Stimulated activated naive CD8-positive, alpha-beta T cell treated with anti-CD3 and anti-CD28 coated beads, Interleukin-15, amount 100 ng/mL, for 72 hours (primary cell): ENCODE measurements around the gene IL17RA.
A peak's percentile ranks its signal among the peaks of the same experiment; 100 is the strongest.

Experiments used
- ATAC-seq: fragments of 150-1000 bp; cut with Tn5 transposase; 2 replicates; pipeline ENCODE4 v1.10.0; 2021; ENCODE audit warnings: mild to moderate bottlenecking, moderate library complexity
- DNase-seq, 2 donors: peaks; one replicate each; pipeline ENCODE4 v3.0.0; 2021 to 2022
- H3K27ac Mint-ChIP-seq, 2 donors: one replicate each; pipeline ENCODE4 v1.8.0; 2022; ENCODE audit warnings: mild to moderate bottlenecking in 2 of 2, mixed read lengths in 2 of 2, moderate library complexity in 2 of 2
- H3K27me3 Mint-ChIP-seq: one replicate; pipeline ENCODE4 v1.8.0; 2022; ENCODE audit warnings: mixed read lengths
- H3K4me1 Mint-ChIP-seq: one replicate; pipeline ENCODE4 v1.8.0; 2022; ENCODE audit warnings: mild to moderate bottlenecking, mixed read lengths
- H3K4me3 Mint-ChIP-seq, 2 donors: one replicate each; pipeline ENCODE4 v1.8.0; 2022; ENCODE audit warnings: mild to moderate bottlenecking in 2 of 2, mixed read lengths in 2 of 2, moderate library complexity in 1 of 2
- H3K9me3 Mint-ChIP-seq, 2 donors: one replicate each; pipeline ENCODE4 v1.8.0; 2022; ENCODE audit warnings: mixed read lengths in 2 of 2

Gene IL17RA

DNA sequence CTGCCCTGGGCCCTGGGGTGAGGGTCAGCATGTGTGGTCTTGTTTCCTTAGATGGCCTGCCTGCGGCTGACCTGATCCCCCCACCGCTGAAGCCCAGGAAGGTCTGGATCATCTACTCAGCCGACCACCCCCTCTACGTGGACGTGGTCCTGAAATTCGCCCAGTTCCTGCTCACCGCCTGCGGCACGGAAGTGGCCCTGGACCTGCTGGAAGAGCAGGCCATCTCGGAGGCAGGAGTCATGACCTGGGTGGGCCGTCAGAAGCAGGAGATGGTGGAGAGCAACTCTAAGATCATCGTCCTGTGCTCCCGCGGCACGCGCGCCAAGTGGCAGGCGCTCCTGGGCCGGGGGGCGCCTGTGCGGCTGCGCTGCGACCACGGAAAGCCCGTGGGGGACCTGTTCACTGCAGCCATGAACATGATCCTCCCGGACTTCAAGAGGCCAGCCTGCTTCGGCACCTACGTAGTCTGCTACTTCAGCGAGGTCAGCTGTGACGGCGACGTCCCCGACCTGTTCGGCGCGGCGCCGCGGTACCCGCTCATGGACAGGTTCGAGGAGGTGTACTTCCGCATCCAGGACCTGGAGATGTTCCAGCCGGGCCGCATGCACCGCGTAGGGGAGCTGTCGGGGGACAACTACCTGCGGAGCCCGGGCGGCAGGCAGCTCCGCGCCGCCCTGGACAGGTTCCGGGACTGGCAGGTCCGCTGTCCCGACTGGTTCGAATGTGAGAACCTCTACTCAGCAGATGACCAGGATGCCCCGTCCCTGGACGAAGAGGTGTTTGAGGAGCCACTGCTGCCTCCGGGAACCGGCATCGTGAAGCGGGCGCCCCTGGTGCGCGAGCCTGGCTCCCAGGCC is 23.7 kb downstream of the IL17RA start:
- no peak overlapping the region for H3K27ac Mint-ChIP-seq

DNA sequence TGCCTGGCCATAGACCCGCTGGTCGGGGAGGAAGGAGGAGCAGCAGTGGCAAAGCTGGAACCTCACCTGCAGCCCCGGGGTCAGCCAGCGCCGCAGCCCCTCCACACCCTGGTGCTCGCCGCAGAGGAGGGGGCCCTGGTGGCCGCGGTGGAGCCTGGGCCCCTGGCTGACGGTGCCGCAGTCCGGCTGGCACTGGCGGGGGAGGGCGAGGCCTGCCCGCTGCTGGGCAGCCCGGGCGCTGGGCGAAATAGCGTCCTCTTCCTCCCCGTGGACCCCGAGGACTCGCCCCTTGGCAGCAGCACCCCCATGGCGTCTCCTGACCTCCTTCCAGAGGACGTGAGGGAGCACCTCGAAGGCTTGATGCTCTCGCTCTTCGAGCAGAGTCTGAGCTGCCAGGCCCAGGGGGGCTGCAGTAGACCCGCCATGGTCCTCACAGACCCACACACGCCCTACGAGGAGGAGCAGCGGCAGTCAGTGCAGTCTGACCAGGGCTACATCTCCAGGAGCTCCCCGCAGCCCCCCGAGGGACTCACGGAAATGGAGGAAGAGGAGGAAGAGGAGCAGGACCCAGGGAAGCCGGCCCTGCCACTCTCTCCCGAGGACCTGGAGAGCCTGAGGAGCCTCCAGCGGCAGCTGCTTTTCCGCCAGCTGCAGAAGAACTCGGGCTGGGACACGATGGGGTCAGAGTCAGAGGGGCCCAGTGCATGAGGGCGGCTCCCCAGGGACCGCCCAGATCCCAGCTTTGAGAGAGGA is 24.5 kb downstream of the IL17RA start:
- Mint-ChIP-seq H3K27me3 (no peaks in the 10 kb centered on the region), H3K4me3 (no peak overlapping the region), H3K27ac (peak overlapping the region in 1 of 2 donors; percentile 41), H3K9me3 (no peaks in the 10 kb centered on the region), H3K4me1 (peaks cover 41% of the 10 kb centered on the region)
- ATAC-seq, result no peak
- DNase-seq, result no peak

More for the DNA sequence above, 23.7 kb downstream of the IL17RA start:
- H3K27me3 Mint-ChIP-seq, result no peaks in the 10 kb centered on the region
- peaks cover 39% of the 10 kb centered on the region for H3K4me1 Mint-ChIP-seq
- no peaks in the 10 kb centered on the region for H3K9me3 Mint-ChIP-seq
- DNase-seq (no peak), ATAC-seq (no peak)
- no peak overlapping the region for H3K4me3 Mint-ChIP-seq

DNA sequence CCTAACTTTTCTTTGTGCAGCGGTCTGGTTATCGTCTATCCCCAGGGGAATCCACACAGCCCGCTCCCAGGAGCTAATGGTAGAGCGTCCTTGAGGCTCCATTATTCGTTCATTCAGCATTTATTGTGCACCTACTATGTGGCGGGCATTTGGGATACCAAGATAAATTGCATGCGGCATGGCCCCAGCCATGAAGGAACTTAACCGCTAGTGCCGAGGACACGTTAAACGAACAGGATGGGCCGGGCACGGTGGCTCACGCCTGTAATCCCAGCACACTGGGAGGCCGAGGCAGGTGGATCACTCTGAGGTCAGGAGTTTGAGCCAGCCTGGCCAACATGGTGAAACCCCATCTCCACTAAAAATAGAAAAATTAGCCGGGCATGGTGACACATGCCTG is 25.2 kb downstream of the IL17RA start:
- Mint-ChIP-seq H3K27ac (no peak overlapping the region), H3K4me3 (no peak overlapping the region), H3K9me3 (no peaks in the 10 kb centered on the region), H3K27me3 (no peaks in the 10 kb centered on the region), H3K4me1 (peaks cover 48% of the 10 kb centered on the region)
- DNase-seq, result no peak
- no peak for ATAC-seq

DNA sequence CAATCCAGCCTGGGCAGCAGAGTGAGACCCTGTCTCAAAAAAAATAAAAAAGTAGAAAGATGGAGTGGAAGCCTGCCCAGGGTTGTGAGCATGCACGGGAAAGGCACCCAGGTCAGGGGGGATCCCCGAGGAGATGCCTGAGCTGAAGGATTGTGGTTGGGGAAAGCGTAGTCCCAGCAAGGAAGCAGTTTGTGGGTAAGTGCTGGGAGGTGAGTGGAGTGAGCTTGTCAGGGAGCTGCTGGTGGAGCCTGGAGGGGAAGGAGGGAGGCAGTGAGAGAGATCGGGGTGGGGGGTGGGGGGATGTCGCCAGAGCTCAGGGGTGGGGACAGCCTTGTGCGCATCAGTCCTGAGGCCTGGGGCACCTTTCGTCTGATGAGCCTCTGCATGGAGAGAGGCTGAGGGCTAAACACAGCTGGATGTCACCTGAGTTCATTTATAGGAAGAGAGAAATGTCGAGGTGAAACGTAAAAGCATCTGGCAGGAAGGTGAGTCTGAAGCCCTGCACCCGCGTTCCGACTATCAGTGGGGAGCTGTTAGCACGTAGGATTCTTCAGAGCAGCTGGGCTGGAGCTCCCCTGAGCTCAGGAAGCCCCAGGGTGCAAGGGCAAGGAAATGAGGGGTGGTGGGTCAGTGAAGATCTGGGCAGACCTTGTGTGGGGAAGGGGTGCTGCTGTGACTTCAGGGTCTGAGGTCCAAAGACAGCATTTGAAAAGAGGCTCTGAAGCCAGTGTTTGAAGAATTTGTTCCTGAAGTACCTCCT is 26.2 kb downstream of the IL17RA start:
- Mint-ChIP-seq H3K4me3 (no peak overlapping the region), H3K4me1 (peaks cover 51% of the 10 kb centered on the region), H3K27me3 (no peaks in the 10 kb centered on the region), H3K27ac (peak overlapping the region in 1 of 2 donors; percentile 44), H3K9me3 (no peaks in the 10 kb centered on the region)
- ATAC-seq (no peak), DNase-seq (no peak)

DNA sequence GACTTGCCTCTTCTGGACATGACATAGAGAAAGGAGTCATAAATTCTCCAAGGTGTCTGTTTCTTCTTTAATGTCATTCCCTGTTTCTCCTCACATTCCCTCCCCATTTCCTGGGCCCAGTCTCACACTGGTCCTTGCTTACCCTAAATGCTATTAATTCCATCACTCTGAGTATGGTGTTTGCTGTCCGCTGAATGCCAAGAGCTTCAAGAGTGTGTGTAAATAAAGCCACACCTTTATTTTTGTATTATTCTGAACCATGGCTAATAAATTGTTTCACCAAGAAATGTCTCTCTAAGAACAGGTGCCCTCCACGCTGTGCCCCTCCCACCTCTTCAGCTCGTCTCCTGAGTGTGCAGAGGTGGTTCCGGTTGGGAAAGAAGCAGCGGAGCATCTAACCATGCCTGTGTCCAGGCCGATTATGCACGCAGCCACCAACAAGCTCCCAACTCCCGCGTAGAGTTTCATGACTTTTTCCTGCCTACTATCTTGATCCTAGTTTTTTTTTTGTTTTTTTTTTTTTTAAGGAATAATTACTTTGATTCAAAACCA is 27.8 kb downstream of the IL17RA start:
- no peaks in the 10 kb centered on the region for H3K9me3 Mint-ChIP-seq
- peaks cover 51% of the 10 kb centered on the region for H3K4me1 Mint-ChIP-seq
- H3K27me3 Mint-ChIP-seq, result no peaks in the 10 kb centered on the region
- H3K27ac Mint-ChIP-seq, result no peak overlapping the region
- DNase-seq (no peak), ATAC-seq (no peak)
- no peak overlapping the region for H3K4me3 Mint-ChIP-seq

DNA sequence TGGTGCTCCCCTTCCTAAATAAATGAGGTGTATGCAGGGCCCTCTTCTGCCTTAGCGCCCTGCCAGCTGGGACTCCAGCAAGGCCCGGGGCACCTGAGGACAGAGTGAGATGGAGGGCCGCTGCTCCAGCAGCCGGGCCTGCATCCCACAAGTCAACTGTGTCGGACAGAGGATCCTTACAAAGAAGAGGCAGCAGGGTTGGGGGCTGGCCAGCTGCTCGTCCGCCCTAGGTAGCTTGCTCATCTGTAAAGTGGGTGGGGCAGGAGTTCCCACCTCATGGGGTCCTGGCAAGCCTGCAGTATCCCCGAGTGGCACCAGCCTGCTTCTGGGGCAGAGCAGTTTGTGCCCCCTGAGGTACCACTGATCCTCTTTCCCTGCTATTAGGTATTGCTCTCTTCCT is 28.8 kb downstream of the IL17RA start:
- Mint-ChIP-seq H3K9me3 (no peaks in the 10 kb centered on the region), H3K4me3 (no peak overlapping the region), H3K4me1 (peaks cover 56% of the 10 kb centered on the region)

DNA sequence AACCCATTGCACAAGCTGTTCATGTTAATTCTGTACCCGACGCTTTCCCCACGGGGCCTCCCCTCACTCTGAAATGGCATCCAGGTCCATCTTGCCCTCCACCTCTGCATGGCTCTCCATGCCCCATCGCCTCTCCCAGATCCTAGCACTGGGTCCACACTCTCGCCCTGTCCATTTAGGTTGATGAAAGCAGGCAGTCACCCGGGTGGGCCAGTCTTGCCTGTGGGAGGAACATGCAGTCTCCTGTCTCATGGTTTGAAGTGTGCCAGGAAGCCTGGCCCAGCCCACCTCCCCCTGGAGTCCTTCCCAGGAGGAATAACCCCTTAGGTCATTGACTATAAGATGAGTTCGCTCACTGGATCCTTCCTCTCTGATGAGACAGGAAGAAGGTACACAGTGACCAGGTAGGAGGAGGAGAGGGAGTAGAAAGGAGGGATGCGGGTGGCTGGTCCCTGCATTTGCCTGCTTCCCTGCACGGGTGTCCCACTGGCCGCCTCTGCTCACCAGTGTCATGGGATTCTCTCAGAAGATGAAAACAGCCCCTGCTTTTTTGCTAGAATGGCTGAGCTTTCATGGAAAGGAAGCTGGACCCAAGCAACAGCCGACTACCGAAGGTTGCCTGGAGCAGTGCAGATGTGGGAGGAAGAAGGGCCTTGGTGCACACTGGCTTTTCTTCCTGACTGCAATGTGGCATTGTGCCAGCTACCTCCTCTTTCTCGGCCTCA is 29.5 kb downstream of the IL17RA start:
- Mint-ChIP-seq H3K4me3 (no peak overlapping the region), H3K27me3 (peaks cover 11% of the 10 kb centered on the region), H3K9me3 (no peaks in the 10 kb centered on the region), H3K4me1 (peaks cover 64% of the 10 kb centered on the region), H3K27ac (peak overlapping the region in 1 of 2 donors; percentile 77)
- DNase-seq (no peak), ATAC-seq (no peak)

More for the DNA sequence above, 28.8 kb downstream of the IL17RA start:
- H3K27ac Mint-ChIP-seq, result no peak overlapping the region
- H3K27me3 Mint-ChIP-seq, result peaks cover 3% of the 10 kb centered on the region
- ATAC-seq (no peak), DNase-seq (no peak)

DNA sequence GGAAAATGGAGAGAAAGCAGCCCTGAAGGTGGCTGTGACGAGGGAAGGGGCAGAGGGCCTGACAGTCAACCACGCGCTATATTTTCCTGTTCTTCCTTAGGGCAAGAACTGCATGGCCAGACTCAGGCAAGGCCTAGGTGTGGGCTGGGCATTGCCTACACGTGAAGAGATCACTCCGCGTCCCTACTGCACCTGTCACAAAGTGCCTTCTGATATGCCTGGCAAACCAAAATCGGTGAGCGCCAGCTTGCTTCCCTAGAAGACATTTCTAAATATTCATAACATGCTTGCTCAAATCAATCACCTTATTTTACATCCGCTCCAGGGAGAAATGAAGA is 30.1 kb downstream of the IL17RA start:
- Mint-ChIP-seq H3K4me3 (no peak overlapping the region), H3K27ac (peak overlapping the region in 1 of 2 donors; percentile 77), H3K27me3 (peaks cover 16% of the 10 kb centered on the region), H3K9me3 (no peaks in the 10 kb centered on the region), H3K4me1 (peaks cover 69% of the 10 kb centered on the region)
- DNase-seq, result no peak
- ATAC-seq, result no peak

DNA sequence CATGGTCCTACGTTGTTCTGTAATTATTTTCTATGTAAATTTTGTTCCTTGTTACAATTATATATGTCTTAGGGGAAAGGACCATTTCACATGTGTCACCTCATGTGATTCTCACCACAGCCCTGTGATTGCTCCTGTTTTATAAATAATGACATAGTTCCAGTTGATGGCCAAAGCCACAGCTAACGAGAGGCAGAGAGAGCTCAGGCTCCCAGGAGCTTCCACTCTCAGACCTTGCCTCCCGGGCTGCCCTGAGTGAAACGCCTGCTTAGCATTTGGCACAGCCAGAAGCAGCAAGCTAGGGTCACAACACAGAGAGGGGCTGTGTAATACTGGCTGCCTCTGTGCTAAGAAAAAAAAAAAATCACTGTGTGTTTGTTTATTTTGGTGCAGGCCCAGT is 30.4 kb downstream of the IL17RA start:
- no peak for ATAC-seq
- no peak overlapping the region for H3K4me3 Mint-ChIP-seq

DNA sequence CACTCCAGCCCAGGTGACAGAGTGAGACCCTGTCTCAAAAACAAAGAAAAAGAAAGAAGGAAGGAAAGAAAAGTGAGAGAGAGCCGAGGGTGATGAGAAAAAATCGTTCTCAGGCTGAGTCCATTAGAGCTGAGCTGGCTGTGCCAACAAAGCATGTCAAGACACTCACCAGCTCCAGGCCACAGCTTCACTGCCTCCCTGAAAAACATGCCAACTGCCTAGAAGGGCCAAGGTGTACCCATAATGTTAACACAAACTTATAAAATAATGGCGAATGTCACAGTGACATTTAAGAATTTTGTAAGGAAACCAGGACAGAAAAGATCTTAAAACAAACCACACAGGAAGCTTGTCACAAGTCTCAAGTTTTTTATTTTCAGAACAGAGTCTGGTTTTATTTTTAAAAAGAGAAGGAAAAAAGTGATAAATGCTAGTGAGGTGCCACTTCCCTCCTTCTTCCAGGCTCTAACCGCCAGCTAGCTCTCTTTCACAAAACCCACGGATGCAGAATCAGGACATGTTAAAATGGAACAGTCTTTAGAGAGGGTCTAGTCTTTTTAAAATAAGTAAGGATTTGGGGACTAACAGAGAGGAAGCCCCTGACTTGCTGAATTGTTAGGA is 31.3 kb downstream of the IL17RA start:
- Mint-ChIP-seq H3K27ac (peak overlapping the region; percentile 35 to 87), H3K27me3 (peaks cover 21% of the 10 kb centered on the region), H3K4me3 (peak overlapping the region; percentile 70 to 75), H3K9me3 (no peaks in the 10 kb centered on the region), H3K4me1 (peaks cover 66% of the 10 kb centered on the region)
- no peak for ATAC-seq
- DNase-seq, result no peak

More for the DNA sequence above, 30.4 kb downstream of the IL17RA start:
- Mint-ChIP-seq H3K27me3 (peaks cover 20% of the 10 kb centered on the region), H3K4me1 (peaks cover 72% of the 10 kb centered on the region), H3K27ac (peak overlapping the region in 1 of 2 donors; percentile 35), H3K9me3 (no peaks in the 10 kb centered on the region)
- no peak for DNase-seq

DNA sequence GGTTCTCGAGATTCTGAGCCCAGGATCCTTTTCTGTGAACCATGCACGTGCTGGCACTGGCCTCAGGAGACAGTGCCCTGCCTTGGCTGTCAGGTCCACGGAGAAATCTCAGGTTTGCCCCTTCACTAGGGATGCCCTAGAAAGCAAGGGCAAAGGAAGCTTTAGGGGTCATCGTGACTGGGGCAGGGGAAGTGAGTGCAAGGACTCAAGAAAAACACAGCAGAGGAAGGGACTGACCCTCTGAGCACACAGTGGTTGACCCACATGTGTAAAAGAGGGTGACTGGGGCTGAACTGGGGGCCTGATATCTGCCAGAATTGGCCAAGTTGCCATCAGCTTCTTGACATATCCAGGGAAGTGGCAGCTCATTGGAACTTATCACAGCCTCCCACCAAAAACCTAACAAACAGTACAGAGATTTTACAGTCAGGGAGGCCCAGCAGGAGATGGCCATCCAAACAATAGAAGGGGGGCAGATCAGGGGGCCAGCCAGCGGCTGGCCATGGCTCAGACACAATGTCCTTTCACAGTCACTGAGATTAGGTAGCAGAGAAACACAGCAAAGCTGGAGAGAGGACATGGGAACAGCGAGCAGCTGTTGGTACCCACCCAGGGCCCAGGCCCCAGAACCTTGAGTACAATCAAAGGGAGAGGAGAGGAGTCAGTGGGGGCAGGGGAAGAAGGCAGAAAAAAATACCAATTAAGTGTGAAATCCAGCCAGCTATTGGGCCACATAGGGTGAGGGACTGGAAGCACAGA is 32.0 kb downstream of the IL17RA start:
- ATAC-seq (no peak), DNase-seq (no peak)
- peaks cover 28% of the 10 kb centered on the region for H3K27me3 Mint-ChIP-seq
- H3K4me1 Mint-ChIP-seq, result peaks cover 69% of the 10 kb centered on the region
- H3K9me3 Mint-ChIP-seq, result no peaks in the 10 kb centered on the region
- H3K27ac Mint-ChIP-seq, result peak overlapping the region; percentile 16 to 82
- peak overlapping the region; percentile 70 to 75 for H3K4me3 Mint-ChIP-seq

DNA sequence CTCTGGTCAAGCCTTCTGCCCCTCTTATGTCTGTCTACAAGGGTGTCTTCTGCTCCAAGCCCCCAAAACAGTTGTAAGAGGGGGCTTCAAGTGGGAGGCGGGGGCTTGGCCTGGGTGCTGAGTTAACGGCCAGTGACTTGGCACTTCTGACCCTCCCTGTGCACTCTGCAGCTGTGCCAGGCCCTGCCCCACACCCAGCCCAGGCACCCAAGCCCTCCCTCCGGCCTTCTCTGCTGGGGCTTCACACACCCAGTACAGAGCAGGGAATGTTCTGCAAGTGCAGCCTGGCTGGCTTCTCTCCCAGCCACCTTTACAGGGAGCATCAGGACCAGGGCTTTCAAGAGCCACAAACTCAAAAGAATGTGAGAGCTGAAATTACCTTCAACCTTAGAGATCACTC is 32.6 kb downstream of the IL17RA start:
- Mint-ChIP-seq H3K27ac (peak overlapping the region in 1 of 2 donors; percentile 79), H3K4me1 (peaks cover 70% of the 10 kb centered on the region), H3K9me3 (no peaks in the 10 kb centered on the region), H3K4me3 (peak overlapping the region; percentile 60 to 74), H3K27me3 (peaks cover 35% of the 10 kb centered on the region)
- no peak for ATAC-seq
- no peak for DNase-seq

DNA sequence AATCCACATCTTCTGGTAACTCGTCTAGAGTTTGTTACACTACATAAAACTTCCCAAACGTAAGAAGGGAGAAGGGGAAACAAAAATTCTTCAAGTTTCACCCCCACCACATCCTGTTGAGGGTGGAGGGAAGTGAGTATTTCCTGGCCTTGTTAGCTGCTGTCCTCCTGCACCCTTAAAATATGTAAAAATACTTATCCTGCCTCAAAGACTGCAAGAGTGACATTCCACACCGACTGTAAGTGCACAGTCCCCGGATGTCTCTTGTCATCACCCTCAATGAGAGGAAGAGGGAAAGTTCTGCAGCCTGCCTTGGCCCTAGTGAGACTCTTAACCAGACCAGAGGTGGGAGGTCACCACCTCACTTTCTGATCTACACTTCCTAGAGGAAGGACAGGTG is 33.1 kb downstream of the IL17RA start:
- DNase-seq (no peak), ATAC-seq (peak; percentile 45)
- Mint-ChIP-seq H3K9me3 (no peaks in the 10 kb centered on the region), H3K27ac (peak overlapping the region in 1 of 2 donors; percentile 44), H3K4me3 (peak overlapping the region; percentile 60 to 74), H3K27me3 (peaks cover 40% of the 10 kb centered on the region), H3K4me1 (peaks cover 70% of the 10 kb centered on the region)

DNA sequence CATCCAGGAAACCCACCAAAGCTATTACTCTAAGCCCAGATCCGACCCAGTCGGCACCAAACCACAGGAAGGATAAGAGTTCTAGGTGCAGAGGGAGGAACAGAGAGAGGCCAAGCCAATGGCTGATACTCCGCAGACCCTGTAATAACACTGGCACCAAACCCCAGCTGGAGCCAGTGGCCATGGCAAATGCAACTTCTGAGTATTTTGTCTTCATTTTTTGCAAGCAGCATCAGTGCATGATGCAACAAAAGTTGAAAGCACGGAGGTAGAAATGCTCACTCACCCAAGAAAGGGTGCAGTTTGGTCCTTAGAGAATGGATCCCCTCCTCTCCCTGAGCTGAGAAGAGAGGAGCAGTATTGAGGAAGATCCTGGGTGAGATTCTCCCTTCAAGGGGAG is 33.5 kb downstream of the IL17RA start:
- ATAC-seq (no peak), DNase-seq (no peak)
- H3K4me3 Mint-ChIP-seq, result peak overlapping the region; percentile 60 to 74
- H3K9me3 Mint-ChIP-seq, result no peaks in the 10 kb centered on the region
- peaks cover 44% of the 10 kb centered on the region for H3K27me3 Mint-ChIP-seq
- H3K27ac Mint-ChIP-seq, result peak overlapping the region; percentile 29 to 44
- peaks cover 70% of the 10 kb centered on the region for H3K4me1 Mint-ChIP-seq
